ENCODE measurements around the gene MEAF6.
"Not testable (repeated sequence)": the region's sequence is repeated elsewhere in the genome, so short reads cannot be mapped to it uniquely, and the experiment has no call there.

MEAF6 gene

GRCh38 chr1:37529888-37530287 lies 15.3 kb upstream of the MEAF6 start:
- DNase-seq, result not testable (repeated sequence)

- no peak for DNase-seq
Observed at GRCh38 chr1:37519613-37520012, 5.0 kb upstream of the MEAF6 start.

GRCh38 chr1:37518929-37519328 lies 4.4 kb upstream of the MEAF6 start:
- peak; percentile 13 for DNase-seq

GRCh38 chr1:37518241-37518640 lies 3.7 kb upstream of the MEAF6 start:
- DNase-seq, result not testable (repeated sequence)

- DNase-seq, result no peak
Observed at GRCh38 chr1:37517569-37517968, 3.0 kb upstream of the MEAF6 start.

GRCh38 chr1:37515185-37516034 lies 844 bp upstream of the MEAF6 start:
- no peak for DNase-seq

- DNase-seq, result peak; percentile 6
Observed at GRCh38 chr1:37513795-37514349, 694 bp downstream of the MEAF6 start.

- DNase-seq, result no peak
Observed at GRCh38 chr1:37509181-37509580, 5.4 kb downstream of the MEAF6 start.

- no peak for DNase-seq
Observed at GRCh38 chr1:37506740-37507139, 7.8 kb downstream of the MEAF6 start.

GRCh38 chr1:37502791-37503190 lies 11.8 kb downstream of the MEAF6 start:
- not testable (repeated sequence) for DNase-seq

GRCh38 chr1:37502104-37502503 lies 12.5 kb downstream of the MEAF6 start:
- DNase-seq, result no peak

- no peak for DNase-seq
Observed at GRCh38 chr1:37501661-37502060, 12.9 kb downstream of the MEAF6 start.

GRCh38 chr1:37498872-37499617 lies 15.5 kb downstream of the MEAF6 start:
- no peak for DNase-seq

- DNase-seq, result no peak
Observed at GRCh38 chr1:37497832-37498231, 16.7 kb downstream of the MEAF6 start.

GRCh38 chr1:37495875-37496274 lies 18.7 kb downstream of the MEAF6 start:
- DNase-seq, result no peak

GRCh38 chr1:37493336-37494098 lies 21.0 kb downstream of the MEAF6 start:
- no peak for DNase-seq

GRCh38 chr1:37487619-37487984 lies 27.0 kb downstream of the MEAF6 start:
- no peak for DNase-seq

GRCh38 chr1:37486680-37487618 lies 27.6 kb downstream of the MEAF6 start:
- peak; percentile 65 for DNase-seq

- DNase-seq, result no peak
Observed at GRCh38 chr1:37485902-37486679, 28.5 kb downstream of the MEAF6 start.

- DNase-seq, result no peak
Observed at GRCh38 chr1:37484325-37485051, 30.1 kb downstream of the MEAF6 start.

Data from activated effector memory CD4-positive, alpha-beta T cell treated with Interleukin-2 at 50 U/mL for 16 hours (primary cell).